HG03196 (cell line): ENCODE results near the gene CXCR4.
"Not testable (repeated sequence)": the region's sequence is repeated elsewhere in the genome, so short reads cannot be mapped to it uniquely, and the experiment has no call there.

Experiments used
- ATAC-seq: cut with Tn5 transposase; IDR thresholded peaks from one replicate; pipeline ENCODE4 v1.9.1; 2021; ENCODE audit not compliant: unreplicated experiment

CXCR4 gene

GRCh38 chr2:136080114-136080513, 37.8 kb downstream of the CXCR4 start:
- ATAC-seq, result no peak

- ATAC-seq, result no peak
Observed at GRCh38 chr2:136077107-136077506, 40.8 kb downstream of the CXCR4 start.

GRCh38 chr2:136075476-136075875, 42.5 kb downstream of the CXCR4 start:
- no peak for ATAC-seq

- ATAC-seq, result no peak
Observed at GRCh38 chr2:136072621-136073020, 45.3 kb downstream of the CXCR4 start.

GRCh38 chr2:136071887-136072286, 46.1 kb downstream of the CXCR4 start:
- not testable (repeated sequence) for ATAC-seq

- no peak for ATAC-seq
Observed at GRCh38 chr2:136070913-136071312, 47.0 kb downstream of the CXCR4 start.

- no peak for ATAC-seq
Observed at GRCh38 chr2:136069773-136070172, 48.2 kb downstream of the CXCR4 start.

- ATAC-seq, result no peak
Observed at GRCh38 chr2:136068581-136069227, 49.2 kb downstream of the CXCR4 start.

GRCh38 chr2:136067897-136068580, 49.9 kb downstream of the CXCR4 start:
- ATAC-seq, result no peak

- ATAC-seq, result no peak
Observed at GRCh38 chr2:136067459-136067858, 50.5 kb downstream of the CXCR4 start.

- ATAC-seq, result peak; percentile 80
Observed at GRCh38 chr2:136065907-136066306, 52.0 kb downstream of the CXCR4 start.

GRCh38 chr2:136065384-136065783, 52.6 kb downstream of the CXCR4 start:
- ATAC-seq, result peak; percentile 35
